ENCODE results near the gene AGAP1.

AGAP1 gene

DNA sequence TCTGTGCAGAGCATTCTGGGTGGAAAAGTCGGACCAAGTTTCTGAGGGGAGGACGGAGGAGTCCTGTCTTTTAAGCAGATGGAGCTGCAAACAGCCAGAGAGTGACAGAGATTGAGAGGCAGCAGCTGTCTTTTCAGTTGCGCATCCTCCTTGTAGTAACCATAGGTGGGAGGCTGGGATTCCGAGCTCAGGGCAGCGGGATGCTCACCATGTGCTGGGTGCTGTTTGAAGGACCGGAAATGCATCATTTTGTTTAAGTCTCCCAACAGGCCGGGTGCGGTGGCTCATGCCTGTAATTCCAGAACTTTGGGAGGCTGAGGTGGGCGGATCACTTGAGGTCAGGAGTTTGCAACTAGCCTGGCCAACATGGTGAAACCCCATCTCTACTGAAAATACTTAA, 93.4 kb downstream of the AGAP1 start:
- H3K4me3 ChIP-seq (ENCODE audit: low read depth, low read length) = no peak overlapping the region
- no peak for DNase-seq (ENCODE audit: low read depth)
- TF ChIP-seq, protein P1, sequence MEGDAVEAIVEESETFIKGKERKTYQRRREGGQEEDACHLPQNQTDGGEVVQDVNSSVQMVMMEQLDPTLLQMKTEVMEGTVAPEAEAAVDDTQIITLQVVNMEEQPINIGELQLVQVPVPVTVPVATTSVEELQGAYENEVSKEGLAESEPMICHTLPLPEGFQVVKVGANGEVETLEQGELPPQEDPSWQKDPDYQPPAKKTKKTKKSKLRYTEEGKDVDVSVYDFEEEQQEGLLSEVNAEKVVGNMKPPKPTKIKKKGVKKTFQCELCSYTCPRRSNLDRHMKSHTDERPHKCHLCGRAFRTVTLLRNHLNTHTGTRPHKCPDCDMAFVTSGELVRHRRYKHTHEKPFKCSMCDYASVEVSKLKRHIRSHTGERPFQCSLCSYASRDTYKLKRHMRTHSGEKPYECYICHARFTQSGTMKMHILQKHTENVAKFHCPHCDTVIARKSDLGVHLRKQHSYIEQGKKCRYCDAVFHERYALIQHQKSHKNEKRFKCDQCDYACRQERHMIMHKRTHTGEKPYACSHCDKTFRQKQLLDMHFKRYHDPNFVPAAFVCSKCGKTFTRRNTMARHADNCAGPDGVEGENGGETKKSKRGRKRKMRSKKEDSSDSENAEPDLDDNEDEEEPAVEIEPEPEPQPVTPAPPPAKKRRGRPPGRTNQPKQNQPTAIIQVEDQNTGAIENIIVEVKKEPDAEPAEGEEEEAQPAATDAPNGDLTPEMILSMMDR (IDR thresholded peaks at IDR 0.05; ENCODE audit: low read depth, low read length, missing control alignments) = no peak

DNA sequence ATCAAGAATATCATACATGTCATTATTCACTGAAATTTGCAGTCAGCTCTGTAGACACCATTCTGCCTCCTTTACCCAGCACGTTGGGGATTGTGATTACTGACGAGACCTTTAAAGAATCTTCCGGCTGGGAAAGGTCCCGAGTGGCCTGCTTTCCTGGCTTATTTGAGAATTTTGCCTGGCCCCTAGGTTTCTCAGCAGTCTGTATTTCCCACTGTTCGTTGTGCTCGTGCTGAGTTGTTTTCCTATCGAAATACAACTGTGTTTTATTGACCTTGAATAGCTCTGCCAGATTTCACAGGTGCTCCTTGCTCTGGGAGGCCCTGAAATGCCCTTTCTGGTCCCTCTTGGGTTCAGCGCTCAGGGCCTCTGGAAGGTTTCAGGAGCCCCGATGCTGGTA, 94.9 kb downstream of the AGAP1 start:
- H3K4me3 ChIP-seq (ENCODE audit: low read depth, low read length) = no peak overlapping the region
- TF ChIP-seq, protein P1 (IDR thresholded peaks at IDR 0.05; ENCODE audit: low read depth, low read length, missing control alignments) = no peak
- DNase-seq (ENCODE audit: low read depth) = no peak

DNA sequence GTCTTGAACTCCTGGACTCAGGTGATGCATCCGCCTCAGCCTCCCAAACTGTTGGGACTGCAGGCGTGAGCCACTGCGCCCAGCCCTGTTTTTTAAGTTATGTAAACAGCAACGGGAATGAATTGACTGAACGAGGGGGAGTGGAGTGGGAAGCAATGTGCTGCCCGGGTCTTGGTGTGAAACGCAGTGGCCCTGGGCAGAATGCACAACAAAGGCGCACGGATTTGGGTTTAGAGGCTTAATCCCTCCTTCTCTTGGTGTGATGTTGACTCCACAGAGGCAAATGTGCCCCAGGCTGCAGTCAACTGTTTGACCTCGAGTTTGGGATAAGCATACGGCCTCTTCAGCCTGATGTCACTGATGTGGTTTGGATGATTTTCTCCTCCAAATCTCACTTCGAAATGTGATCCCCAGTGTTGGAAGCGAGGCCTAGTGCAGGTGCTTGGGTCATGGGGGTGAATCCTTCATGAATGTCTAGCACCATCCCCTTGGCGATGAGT, 97.4 kb downstream of the AGAP1 start:
- TF ChIP-seq, protein P1 (IDR thresholded peaks at IDR 0.05; ENCODE audit: low read depth, low read length, missing control alignments) = no peak
- H3K4me3 ChIP-seq (ENCODE audit: low read depth, low read length) = no peak overlapping the region
- DNase-seq (ENCODE audit: low read depth) = no peak

DNA sequence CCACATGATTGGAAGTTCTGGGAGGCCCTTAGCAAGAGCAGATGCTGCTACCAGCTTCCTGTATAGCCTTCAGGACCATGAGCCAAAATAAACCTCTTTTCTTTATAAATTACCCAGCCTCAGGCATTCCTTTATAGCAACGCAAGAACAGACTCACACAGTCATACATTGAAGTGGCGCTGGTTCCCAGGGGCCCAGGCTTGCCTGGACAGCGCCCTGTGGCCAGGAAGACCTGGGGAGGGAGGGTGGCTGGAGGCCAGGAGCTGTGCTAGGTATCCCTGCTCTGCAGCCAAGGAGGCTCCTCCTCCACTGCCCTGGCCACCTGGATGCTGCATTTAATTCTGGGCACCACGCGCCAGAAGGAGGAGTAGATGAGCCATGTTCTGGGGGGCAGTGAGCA, 98.1 kb downstream of the AGAP1 start:
- DNase-seq (ENCODE audit: low read depth) = no peak
- TF ChIP-seq, protein P1 (IDR thresholded peaks at IDR 0.05; ENCODE audit: low read depth, low read length, missing control alignments) = no peak

DNA sequence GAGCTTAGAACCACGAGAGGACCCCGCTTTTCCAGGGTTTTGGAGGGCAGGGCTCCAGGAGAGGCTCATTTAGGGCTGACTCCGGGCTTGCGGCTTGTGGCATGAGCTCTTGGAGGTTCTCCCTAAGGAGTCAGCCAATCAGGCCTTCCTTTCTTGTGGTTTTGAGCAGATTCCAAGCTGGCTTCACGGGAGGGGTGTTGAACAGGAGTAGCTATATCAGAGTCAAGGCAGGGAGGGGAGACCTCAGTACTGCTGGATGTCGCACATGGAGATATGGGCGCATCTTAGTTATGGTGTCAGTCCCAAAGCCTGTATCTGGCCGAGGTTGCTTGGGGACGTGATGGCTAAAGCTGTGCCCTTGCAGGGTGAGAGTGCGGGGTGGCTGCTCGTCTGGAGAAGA, 98.6 kb downstream of the AGAP1 start:
- H3K4me3 ChIP-seq (ENCODE audit: low read depth, low read length) = no peak overlapping the region
- no peak for DNase-seq (ENCODE audit: low read depth)
- TF ChIP-seq, protein P1 (IDR thresholded peaks at IDR 0.05; ENCODE audit: low read depth, low read length, missing control alignments) = no peak

More for the DNA sequence above, 98.1 kb downstream of the AGAP1 start:
- no peak overlapping the region for H3K4me3 ChIP-seq (ENCODE audit: low read depth, low read length)

DNA sequence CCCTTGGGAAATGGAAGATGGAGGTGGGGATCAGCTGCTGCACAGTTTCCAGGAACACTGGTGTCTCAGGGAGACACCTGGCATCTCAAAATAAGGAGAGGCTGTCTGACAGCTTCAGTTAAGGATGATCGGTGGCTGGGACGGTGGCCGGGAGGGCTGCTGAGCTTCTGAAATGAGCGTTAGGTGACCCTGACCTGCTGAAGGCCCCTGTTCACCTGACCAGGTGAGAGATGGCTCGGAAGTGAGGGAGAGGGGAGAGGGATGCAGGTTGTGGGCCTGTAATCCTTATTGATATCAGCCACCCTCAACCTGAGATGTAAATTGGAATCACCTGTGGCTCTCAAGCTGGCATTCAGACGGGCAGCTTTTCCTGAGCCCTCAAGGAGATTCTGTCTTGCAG, 99.0 kb downstream of the AGAP1 start:
- TF ChIP-seq, protein P1 (IDR thresholded peaks at IDR 0.05; ENCODE audit: low read depth, low read length, missing control alignments) = no peak
- no peak for DNase-seq (ENCODE audit: low read depth)
- H3K4me3 ChIP-seq (ENCODE audit: low read depth, low read length) = no peak overlapping the region

DNA sequence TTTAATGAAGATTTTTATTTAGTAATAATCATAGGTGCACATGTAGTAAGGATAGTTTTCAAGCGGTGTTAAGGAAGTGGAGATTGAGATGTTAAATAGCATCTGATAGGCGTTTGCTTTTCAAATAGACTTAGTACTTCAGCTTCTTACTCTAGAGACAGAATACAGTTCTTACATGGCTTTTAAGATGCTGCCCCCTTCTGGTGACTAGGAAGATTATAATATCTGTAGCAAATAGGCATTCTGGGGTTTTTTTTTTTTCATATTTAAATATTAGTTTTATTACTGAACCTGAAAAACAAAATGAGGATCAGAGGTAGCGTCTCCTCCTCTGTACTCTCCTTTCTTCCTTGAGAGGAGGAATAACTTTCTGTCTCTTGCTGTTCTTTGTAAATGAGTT, 100.2 kb downstream of the AGAP1 start:
- no peak overlapping the region for H3K4me3 ChIP-seq (ENCODE audit: low read depth, low read length)
- TF ChIP-seq, protein P1 (IDR thresholded peaks at IDR 0.05; ENCODE audit: low read depth, low read length, missing control alignments) = peak; percentile 43
- DNase-seq (ENCODE audit: low read depth) = no peak

Data from GM12864 (cell line).